ENCODE results near the gene HMCN1. TPM values are rescaled to one million over a fixed set of nuclear protein-coding genes. Genes with fewer than 3 reads are reported as not detected.

HMCN1 gene
- total and polyA plus RNA-seq, 2 experiments from 2014 or later, result 1.6 to 8.7 TPM

DNA sequence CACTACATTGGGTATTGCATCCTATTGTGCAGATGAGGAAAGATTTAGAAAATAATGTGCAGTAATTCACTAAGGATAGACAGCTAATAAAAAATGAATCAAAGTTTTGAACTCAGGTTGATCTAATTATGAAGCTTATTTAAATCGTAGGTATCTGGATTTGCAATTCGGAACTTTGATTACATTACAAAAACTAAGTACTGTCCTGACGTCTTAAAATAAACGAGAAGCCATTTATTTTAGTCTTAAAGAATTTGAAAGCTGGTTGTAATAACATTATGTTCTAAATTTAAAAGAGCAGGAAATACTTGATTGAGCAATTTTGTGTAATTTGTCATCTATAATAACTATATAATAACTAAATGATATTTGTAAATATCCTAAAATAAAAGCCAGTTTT lies 404.9 kb downstream of the HMCN1 start:
- Histone ChIP-seq H3K4me3 (no peak overlapping the region), H3F3A (replicated peaks; ENCODE audit: low read depth) (no peaks in the 10 kb centered on the region), H3K79me2 (replicated peaks; ENCODE audit: insufficient read depth) (no peaks in the 10 kb centered on the region), H3K9me2 (ENCODE audit: insufficient read depth) (no peaks in the 10 kb centered on the region), H4K20me1 (replicated peaks; ENCODE audit: insufficient read depth) (no peaks in the 10 kb centered on the region), H3K27me3 (ENCODE audit: insufficient read depth) (no peaks in the 10 kb centered on the region), H3K36me3 (ENCODE audit: insufficient read depth) (no peaks in the 10 kb centered on the region), H3K4me2 (no peak overlapping the region), H2AFZ (no peak overlapping the region), H3K27ac (ENCODE audit: low read depth) (no peak overlapping the region), H3K4me1 (ENCODE audit: insufficient read depth) (peaks cover 9% of the 10 kb centered on the region; the same call in 1 of the 2 replicates)
- H3K4me1 Mint-ChIP-seq, result peaks cover 3% of the 10 kb centered on the region; the same call in 2 of the 3 replicates
- ATAC-seq, result no peak
- no peak overlapping the region for H3K4me3 Mint-ChIP-seq
- no peak overlapping the region for H3K27ac Mint-ChIP-seq
- TF ChIP-seq ZNF331 (CRISPR knock-in tag; IDR thresholded peaks at IDR 0.05; ENCODE audit: low read depth), result no peak
- no peak for TF ChIP-seq POLR2AphosphoS5 (IDR thresholded peaks at IDR 0.05; ENCODE audit: low read depth)
- no peak for TF ChIP-seq NANOG (IDR thresholded peaks at IDR 0.05; ENCODE audit: borderline replicate concordance)
- TF ChIP-seq, protein P1, sequence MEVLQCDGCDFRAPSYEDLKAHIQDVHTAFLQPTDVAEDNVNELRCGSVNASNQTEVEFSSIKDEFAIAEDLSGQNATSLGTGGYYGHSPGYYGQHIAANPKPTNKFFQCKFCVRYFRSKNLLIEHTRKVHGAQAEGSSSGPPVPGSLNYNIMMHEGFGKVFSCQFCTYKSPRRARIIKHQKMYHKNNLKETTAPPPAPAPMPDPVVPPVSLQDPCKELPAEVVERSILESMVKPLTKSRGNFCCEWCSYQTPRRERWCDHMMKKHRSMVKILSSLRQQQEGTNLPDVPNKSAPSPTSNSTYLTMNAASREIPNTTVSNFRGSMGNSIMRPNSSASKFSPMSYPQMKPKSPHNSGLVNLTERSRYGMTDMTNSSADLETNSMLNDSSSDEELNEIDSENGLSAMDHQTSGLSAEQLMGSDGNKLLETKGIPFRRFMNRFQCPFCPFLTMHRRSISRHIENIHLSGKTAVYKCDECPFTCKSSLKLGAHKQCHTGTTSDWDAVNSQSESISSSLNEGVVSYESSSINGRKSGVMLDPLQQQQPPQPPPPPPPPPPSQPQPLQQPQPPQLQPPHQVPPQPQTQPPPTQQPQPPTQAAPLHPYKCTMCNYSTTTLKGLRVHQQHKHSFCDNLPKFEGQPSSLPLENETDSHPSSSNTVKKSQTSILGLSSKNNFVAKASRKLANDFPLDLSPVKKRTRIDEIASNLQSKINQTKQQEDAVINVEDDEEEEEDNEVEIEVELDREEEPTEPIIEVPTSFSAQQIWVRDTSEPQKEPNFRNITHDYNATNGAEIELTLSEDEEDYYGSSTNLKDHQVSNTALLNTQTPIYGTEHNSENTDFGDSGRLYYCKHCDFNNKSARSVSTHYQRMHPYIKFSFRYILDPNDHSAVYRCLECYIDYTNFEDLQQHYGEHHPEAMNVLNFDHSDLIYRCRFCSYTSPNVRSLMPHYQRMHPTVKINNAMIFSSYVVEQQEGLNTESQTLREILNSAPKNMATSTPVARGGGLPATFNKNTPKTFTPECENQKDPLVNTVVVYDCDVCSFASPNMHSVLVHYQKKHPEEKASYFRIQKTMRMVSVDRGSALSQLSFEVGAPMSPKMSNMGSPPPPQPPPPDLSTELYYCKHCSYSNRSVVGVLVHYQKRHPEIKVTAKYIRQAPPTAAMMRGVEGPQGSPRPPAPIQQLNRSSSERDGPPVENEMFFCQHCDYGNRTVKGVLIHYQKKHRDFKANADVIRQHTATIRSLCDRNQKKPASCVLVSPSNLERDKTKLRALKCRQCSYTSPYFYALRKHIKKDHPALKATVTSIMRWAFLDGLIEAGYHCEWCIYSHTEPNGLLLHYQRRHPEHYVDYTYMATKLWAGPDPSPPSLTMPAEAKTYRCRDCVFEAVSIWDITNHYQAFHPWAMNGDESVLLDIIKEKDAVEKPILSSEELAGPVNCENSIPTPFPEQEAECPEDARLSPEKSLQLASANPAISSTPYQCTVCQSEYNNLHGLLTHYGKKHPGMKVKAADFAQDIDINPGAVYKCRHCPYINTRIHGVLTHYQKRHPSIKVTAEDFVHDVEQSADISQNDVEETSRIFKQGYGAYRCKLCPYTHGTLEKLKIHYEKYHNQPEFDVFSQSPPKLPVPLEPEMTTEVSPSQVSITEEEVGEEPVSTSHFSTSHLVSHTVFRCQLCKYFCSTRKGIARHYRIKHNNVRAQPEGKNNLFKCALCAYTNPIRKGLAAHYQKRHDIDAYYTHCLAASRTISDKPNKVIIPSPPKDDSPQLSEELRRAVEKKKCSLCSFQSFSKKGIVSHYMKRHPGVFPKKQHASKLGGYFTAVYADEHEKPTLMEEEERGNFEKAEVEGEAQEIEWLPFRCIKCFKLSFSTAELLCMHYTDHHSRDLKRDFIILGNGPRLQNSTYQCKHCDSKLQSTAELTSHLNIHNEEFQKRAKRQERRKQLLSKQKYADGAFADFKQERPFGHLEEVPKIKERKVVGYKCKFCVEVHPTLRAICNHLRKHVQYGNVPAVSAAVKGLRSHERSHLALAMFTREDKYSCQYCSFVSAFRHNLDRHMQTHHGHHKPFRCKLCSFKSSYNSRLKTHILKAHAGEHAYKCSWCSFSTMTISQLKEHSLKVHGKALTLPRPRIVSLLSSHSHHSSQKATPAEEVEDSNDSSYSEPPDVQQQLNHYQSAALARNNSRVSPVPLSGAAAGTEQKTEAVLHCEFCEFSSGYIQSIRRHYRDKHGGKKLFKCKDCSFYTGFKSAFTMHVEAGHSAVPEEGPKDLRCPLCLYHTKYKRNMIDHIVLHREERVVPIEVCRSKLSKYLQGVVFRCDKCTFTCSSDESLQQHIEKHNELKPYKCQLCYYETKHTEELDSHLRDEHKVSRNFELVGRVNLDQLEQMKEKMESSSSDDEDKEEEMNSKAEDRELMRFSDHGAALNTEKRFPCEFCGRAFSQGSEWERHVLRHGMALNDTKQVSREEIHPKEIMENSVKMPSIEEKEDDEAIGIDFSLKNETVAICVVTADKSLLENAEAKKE (CRISPR knock-in tag; IDR thresholded peaks at IDR 0.05), result no peak
- TF ChIP-seq, protein P2, sequence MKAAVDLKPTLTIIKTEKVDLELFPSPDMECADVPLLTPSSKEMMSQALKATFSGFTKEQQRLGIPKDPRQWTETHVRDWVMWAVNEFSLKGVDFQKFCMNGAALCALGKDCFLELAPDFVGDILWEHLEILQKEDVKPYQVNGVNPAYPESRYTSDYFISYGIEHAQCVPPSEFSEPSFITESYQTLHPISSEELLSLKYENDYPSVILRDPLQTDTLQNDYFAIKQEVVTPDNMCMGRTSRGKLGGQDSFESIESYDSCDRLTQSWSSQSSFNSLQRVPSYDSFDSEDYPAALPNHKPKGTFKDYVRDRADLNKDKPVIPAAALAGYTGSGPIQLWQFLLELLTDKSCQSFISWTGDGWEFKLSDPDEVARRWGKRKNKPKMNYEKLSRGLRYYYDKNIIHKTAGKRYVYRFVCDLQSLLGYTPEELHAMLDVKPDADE (IDR thresholded peaks at IDR 0.05), result no peak
- no peak for TF ChIP-seq STAT1 (IDR thresholded peaks at IDR 0.05; ENCODE audit: unreplicated experiment)
- TF ChIP-seq EZH2phosphoT487 (IDR thresholded peaks at IDR 0.05; ENCODE audit: unreplicated experiment), result no peak
- no peak for DNase-seq (ENCODE audit: low spot score)
- peaks cover 13% of the 10 kb centered on the region; the same call in 2 of the 3 replicates for H3K36me3 Mint-ChIP-seq (ENCODE audit: low read depth)
- H3K9me3 Mint-ChIP-seq, result peaks cover 10% of the 10 kb centered on the region; the same call in 2 of the 3 replicates
- no peaks in the 10 kb centered on the region for H3K27me3 Mint-ChIP-seq (ENCODE audit: insufficient read depth, low read depth, poor library complexity)
